GM23248 (cell line): Measurements from ENCODE around the gene ZBTB40. TPM values are rescaled to one million over a fixed set of nuclear protein-coding genes. Genes with fewer than 3 reads are reported as not detected.

Experiments used
- DNase-seq: peaks from one replicate; pipeline ENCODE4 v3.0.0-alpha.2; 2015
- H2AFZ ChIP-seq: fragments of 200-600 bp; sonication (generic); 2 replicates; pipeline ENCODE4 v1.6.1; 2016; ENCODE audit warnings: antibody characterized with exemption
- H3F3A ChIP-seq: fragments of 200-600 bp; sonication (generic); 2 replicates; pipeline ENCODE4 v1.6.1; 2016; ENCODE audit warnings: mild to moderate bottlenecking, antibody characterized with exemption, mixed run types; ENCODE audit not compliant: insufficient read depth
- H3K27ac ChIP-seq: fragments of 200-600 bp; sonication (generic); 2 replicates; pipeline ENCODE4 v1.5.1; 2016; ENCODE audit warnings: mild to moderate bottlenecking
- H3K27me3 ChIP-seq: fragments of 200-600 bp; sonication (generic); replicated peaks from 2 replicates; pipeline ENCODE4 v1.6.1; 2016; ENCODE audit warnings: mild to moderate bottlenecking; ENCODE audit not compliant: insufficient read depth
- H3K36me3 ChIP-seq: fragments of 200-600 bp; sonication (generic); 2 replicates; pipeline ENCODE4 v1.6.1; 2016; ENCODE audit warnings: low read depth, mild to moderate bottlenecking
- H3K4me1 ChIP-seq: fragments of 200-600 bp; sonication (generic); 2 replicates; pipeline ENCODE4 v1.6.1; 2016; ENCODE audit warnings: mild to moderate bottlenecking; ENCODE audit not compliant: insufficient read depth
- H3K4me2 ChIP-seq: fragments of 200-600 bp; sonication (generic); one replicate; pipeline ENCODE4 v1.6.1; 2016; ENCODE audit warnings: mild to moderate bottlenecking; ENCODE audit not compliant: unreplicated experiment
- H3K4me3 ChIP-seq: fragments of 200-600 bp; sonication (generic); 2 replicates; pipeline ENCODE4 v1.5.1; 2016; ENCODE audit warnings: mild to moderate bottlenecking
- H3K79me2 ChIP-seq: fragments of 200-600 bp; sonication (generic); 2 replicates; pipeline ENCODE4 v1.6.1; 2016; ENCODE audit warnings: mild to moderate bottlenecking; ENCODE audit not compliant: insufficient read depth
- H3K9ac ChIP-seq: fragments of 200-600 bp; sonication (generic); 2 replicates; pipeline ENCODE4 v1.6.1; 2016; ENCODE audit warnings: mild to moderate bottlenecking
- H3K9me2 ChIP-seq: fragments of 200-600 bp; sonication (generic); 2 replicates; pipeline ENCODE4 v1.6.1; 2016; ENCODE audit warnings: mixed run types, mild to moderate bottlenecking, moderate library complexity; ENCODE audit not compliant: insufficient read depth
- H3K9me3 ChIP-seq: fragments of 200-600 bp; sonication (generic); one replicate; pipeline ENCODE4 v1.6.1; 2017; ENCODE audit warnings: low read depth
- H4K20me1 ChIP-seq: fragments of 200-600 bp; sonication (generic); 2 replicates; pipeline ENCODE4 v1.6.0; 2016; ENCODE audit not compliant: insufficient read depth
- EZH2 ChIP-seq: fragments of 200-600 bp; sonication (generic); IDR thresholded peaks from 2 replicates; pipeline ENCODE4 v1.6.1; 2018; ENCODE audit warnings: antibody characterized with exemption, mild to moderate bottlenecking; ENCODE audit not compliant: insufficient read depth, poor library complexity, severe bottlenecking
- EZH2phosphoT487 ChIP-seq: fragments of 200-600 bp; sonication (generic); IDR thresholded peaks from 2 replicates; pipeline ENCODE4 v1.6.1; 2018; ENCODE audit warnings: antibody characterized with exemption, moderate library complexity, mild to moderate bottlenecking, low read depth; ENCODE audit not compliant: insufficient read depth
- WGBS, 2 experiments: methylation state at CpG; one replicate each; pipeline ENCODE4 v1.1.6; 2015 to 2017; ENCODE audit warnings: low lambda C conversion rate in 2 of 2, low coverage in 1 of 2; ENCODE audit errors: missing lambda C conversion rate in 2 of 2; 5-methylcytosine and 5-hydroxymethylcytosine counted together
- in situ Hi-C: fragments of 300-500 bp; cut with MboI; formaldehyde crosslinking; loops from 2 replicates; pipeline ENCODE4 v1.15.0; 2020
- polyA plus RNA-seq: library from polyadenylated mRNA; unstranded; fragments of >200 nt; fragmentation: Nextera tagmentation; extraction: Ambion mirVana; gene quantifications from 2 replicates; pipeline ENCODE4 v1.2.1, GENCODE V29; 2016
- total RNA-seq: library from RNA; depleted of rRNA; stranded (reverse); fragments of >200 nt; shearing (Covaris generic); gene quantifications from 2 replicates; pipeline ENCODE4 v1.2.3, GENCODE V29; 2014

Gene ZBTB40
- total and polyA plus RNA-seq, 2 experiments from 2014 or later = 3.3 to 8.1 TPM

- Histone ChIP-seq H3K4me2 (no peak overlapping the region), H3K27ac (no peak overlapping the region), H2AFZ (no peak overlapping the region), H3K79me2 (no peaks in the 10 kb centered on the region), H3K9me3 (no peaks in the 10 kb centered on the region), H3K27me3 (no peaks in the 10 kb centered on the region), H3K36me3 (no peaks in the 10 kb centered on the region), H3K4me3 (no peak overlapping the region), H3K4me1 (peaks cover 25% of the 10 kb centered on the region), H4K20me1 (no peaks in the 10 kb centered on the region), H3K9me2 (no peaks in the 10 kb centered on the region), H3K9ac (no peak overlapping the region), H3F3A (peaks cover 17% of the 10 kb centered on the region; the same call in 1 of the 2 replicates)
- in situ Hi-C loops = loop anchor here (10.0 kb wide), 1 partner anchor 301 kb away; no protein-coding TSS in a partner anchor
- no peak for TF ChIP-seq EZH2phosphoT487
- TF ChIP-seq EZH2 = no peak
- 81 to 89% methylated on average over 7 of the region's 7 CpGs for WGBS, 2 experiments
- DNase-seq = no peak
These were observed 36.2 kb upstream of the ZBTB40 start for GRCh38 chr1:22415489-22415888.

GRCh38 chr1:22416555-22417454 lies 34.8 kb upstream of the ZBTB40 start:
- no peak for TF ChIP-seq EZH2phosphoT487
- TF ChIP-seq EZH2 = no peak
- H2AFZ ChIP-seq = no peak overlapping the region
- H3F3A ChIP-seq = peaks cover 17% of the 10 kb centered on the region; the same call in 1 of the 2 replicates
- no peak overlapping the region for H3K27ac ChIP-seq
- no peak overlapping the region for H3K9ac ChIP-seq
- H3K79me2 ChIP-seq = no peaks in the 10 kb centered on the region
- no peaks in the 10 kb centered on the region for H3K27me3 ChIP-seq
- DNase-seq = peak; percentile 86
- H3K9me3 ChIP-seq = no peaks in the 10 kb centered on the region
- no peaks in the 10 kb centered on the region for H4K20me1 ChIP-seq
- no peaks in the 10 kb centered on the region for H3K36me3 ChIP-seq
- peaks cover 25% of the 10 kb centered on the region for H3K4me1 ChIP-seq
- H3K4me2 ChIP-seq = no peak overlapping the region
- H3K9me2 ChIP-seq = no peaks in the 10 kb centered on the region
- in situ Hi-C loops = loop anchor here (10.0 kb wide), 1 partner anchor 302 kb away; no protein-coding TSS in a partner anchor
- no peak overlapping the region for H3K4me3 ChIP-seq
- WGBS, 2 experiments = 13 to 16% methylated on average over 10 to 12 of the region's 13 CpGs

GRCh38 chr1:22417466-22417865 lies 34.2 kb upstream of the ZBTB40 start:
- H3K4me1 ChIP-seq = peaks cover 22% of the 10 kb centered on the region
- H3K9me2 ChIP-seq = no peaks in the 10 kb centered on the region
- H3K36me3 ChIP-seq = no peaks in the 10 kb centered on the region
- WGBS, 2 experiments = 80 to 82% methylated on average over 12 of the region's 12 CpGs
- H3K9ac ChIP-seq = no peak overlapping the region
- H3K9me3 ChIP-seq = no peaks in the 10 kb centered on the region
- H3K27ac ChIP-seq = no peak overlapping the region
- no peaks in the 10 kb centered on the region for H3K79me2 ChIP-seq
- in situ Hi-C loops = loop anchor here (10.0 kb wide), 1 partner anchor 303 kb away; no protein-coding TSS in a partner anchor
- no peaks in the 10 kb centered on the region for H3K27me3 ChIP-seq
- H3F3A ChIP-seq = peaks cover 13% of the 10 kb centered on the region; the same call in 1 of the 2 replicates
- H2AFZ ChIP-seq = no peak overlapping the region
- no peak for DNase-seq
- no peak overlapping the region for H3K4me3 ChIP-seq
- no peak overlapping the region for H3K4me2 ChIP-seq
- TF ChIP-seq EZH2 (no peak), EZH2phosphoT487 (no peak)
- H4K20me1 ChIP-seq = no peaks in the 10 kb centered on the region

- H3K9me3 ChIP-seq = no peaks in the 10 kb centered on the region
- peaks cover 5% of the 10 kb centered on the region; the same call in 1 of the 2 replicates for H3F3A ChIP-seq
- no peaks in the 10 kb centered on the region for H3K79me2 ChIP-seq
- no peak overlapping the region for H3K4me2 ChIP-seq
- TF ChIP-seq EZH2phosphoT487 (no peak), EZH2 (no peak)
- no peaks in the 10 kb centered on the region for H4K20me1 ChIP-seq
- 41 to 63% methylated on average over 4 of the region's 4 CpGs for WGBS, 2 experiments
- in situ Hi-C loops = loop anchor here (10.0 kb wide), 1 partner anchor 304 kb away; no protein-coding TSS in a partner anchor
- no peaks in the 10 kb centered on the region for H3K36me3 ChIP-seq
- peak; percentile 38 for DNase-seq
- no peak overlapping the region for H3K9ac ChIP-seq
- no peak overlapping the region for H2AFZ ChIP-seq
- no peaks in the 10 kb centered on the region for H3K27me3 ChIP-seq
- no peak overlapping the region for H3K4me3 ChIP-seq
- no peak overlapping the region for H3K27ac ChIP-seq
- no peaks in the 10 kb centered on the region for H3K9me2 ChIP-seq
- H3K4me1 ChIP-seq = peaks cover 14% of the 10 kb centered on the region
These were observed 33.3 kb upstream of the ZBTB40 start for GRCh38 chr1:22418312-22418711.
